ENCODE results near the gene PCNT. TPM values are rescaled to one million over a fixed set of nuclear protein-coding genes. Genes with fewer than 3 reads are reported as not detected.

Gene PCNT
- polyA plus RNA-seq, 1 donor from 2014 or later = 28.2 TPM

DNA sequence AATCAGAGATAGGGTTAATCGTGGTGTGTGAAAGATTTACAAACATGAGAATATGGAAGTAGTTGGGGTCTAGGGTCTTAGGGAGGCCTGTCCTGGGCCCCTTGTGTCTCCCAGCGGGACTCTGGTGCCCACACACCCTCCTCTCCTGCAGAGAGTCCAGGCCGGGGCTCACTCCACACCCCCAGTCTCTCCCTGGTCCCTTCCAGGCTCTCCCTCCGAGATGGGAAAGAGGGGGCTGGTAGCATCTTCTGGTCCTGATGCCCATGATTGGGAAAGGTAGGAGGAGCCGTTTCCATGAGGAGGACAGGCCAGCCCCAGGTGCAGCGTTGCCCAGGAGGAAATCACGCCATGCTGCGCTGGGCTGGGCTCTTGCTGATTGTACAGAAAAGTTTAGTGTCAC is 26.6 kb downstream of the PCNT start:
- no peaks in the 10 kb centered on the region for H3K36me3 ChIP-seq (ENCODE audit: insufficient read depth, low read length)
- TF ChIP-seq SMC3 (conservative IDR thresholded peaks at IDR 0.05; ENCODE audit: poor library complexity) (no peak), MXI1 (conservative IDR thresholded peaks at IDR 0.05; ENCODE audit: poor library complexity, severe bottlenecking) (no peak), TAF1 (IDR thresholded peaks at IDR 0.05; ENCODE audit: low read depth) (no peak), EP300 (conservative IDR thresholded peaks at IDR 0.05; ENCODE audit: poor library complexity, severe bottlenecking) (no peak), POLR2AphosphoS5 (IDR thresholded peaks at IDR 0.05) (no peak)
- TF ChIP-seq, protein P1, sequence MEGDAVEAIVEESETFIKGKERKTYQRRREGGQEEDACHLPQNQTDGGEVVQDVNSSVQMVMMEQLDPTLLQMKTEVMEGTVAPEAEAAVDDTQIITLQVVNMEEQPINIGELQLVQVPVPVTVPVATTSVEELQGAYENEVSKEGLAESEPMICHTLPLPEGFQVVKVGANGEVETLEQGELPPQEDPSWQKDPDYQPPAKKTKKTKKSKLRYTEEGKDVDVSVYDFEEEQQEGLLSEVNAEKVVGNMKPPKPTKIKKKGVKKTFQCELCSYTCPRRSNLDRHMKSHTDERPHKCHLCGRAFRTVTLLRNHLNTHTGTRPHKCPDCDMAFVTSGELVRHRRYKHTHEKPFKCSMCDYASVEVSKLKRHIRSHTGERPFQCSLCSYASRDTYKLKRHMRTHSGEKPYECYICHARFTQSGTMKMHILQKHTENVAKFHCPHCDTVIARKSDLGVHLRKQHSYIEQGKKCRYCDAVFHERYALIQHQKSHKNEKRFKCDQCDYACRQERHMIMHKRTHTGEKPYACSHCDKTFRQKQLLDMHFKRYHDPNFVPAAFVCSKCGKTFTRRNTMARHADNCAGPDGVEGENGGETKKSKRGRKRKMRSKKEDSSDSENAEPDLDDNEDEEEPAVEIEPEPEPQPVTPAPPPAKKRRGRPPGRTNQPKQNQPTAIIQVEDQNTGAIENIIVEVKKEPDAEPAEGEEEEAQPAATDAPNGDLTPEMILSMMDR (IDR thresholded peaks at IDR 0.05; ENCODE audit: poor library complexity, severe bottlenecking) = no peak
- TF ChIP-seq, protein P2, sequence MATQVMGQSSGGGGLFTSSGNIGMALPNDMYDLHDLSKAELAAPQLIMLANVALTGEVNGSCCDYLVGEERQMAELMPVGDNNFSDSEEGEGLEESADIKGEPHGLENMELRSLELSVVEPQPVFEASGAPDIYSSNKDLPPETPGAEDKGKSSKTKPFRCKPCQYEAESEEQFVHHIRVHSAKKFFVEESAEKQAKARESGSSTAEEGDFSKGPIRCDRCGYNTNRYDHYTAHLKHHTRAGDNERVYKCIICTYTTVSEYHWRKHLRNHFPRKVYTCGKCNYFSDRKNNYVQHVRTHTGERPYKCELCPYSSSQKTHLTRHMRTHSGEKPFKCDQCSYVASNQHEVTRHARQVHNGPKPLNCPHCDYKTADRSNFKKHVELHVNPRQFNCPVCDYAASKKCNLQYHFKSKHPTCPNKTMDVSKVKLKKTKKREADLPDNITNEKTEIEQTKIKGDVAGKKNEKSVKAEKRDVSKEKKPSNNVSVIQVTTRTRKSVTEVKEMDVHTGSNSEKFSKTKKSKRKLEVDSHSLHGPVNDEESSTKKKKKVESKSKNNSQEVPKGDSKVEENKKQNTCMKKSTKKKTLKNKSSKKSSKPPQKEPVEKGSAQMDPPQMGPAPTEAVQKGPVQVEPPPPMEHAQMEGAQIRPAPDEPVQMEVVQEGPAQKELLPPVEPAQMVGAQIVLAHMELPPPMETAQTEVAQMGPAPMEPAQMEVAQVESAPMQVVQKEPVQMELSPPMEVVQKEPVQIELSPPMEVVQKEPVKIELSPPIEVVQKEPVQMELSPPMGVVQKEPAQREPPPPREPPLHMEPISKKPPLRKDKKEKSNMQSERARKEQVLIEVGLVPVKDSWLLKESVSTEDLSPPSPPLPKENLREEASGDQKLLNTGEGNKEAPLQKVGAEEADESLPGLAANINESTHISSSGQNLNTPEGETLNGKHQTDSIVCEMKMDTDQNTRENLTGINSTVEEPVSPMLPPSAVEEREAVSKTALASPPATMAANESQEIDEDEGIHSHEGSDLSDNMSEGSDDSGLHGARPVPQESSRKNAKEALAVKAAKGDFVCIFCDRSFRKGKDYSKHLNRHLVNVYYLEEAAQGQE (IDR thresholded peaks at IDR 0.05; ENCODE audit: borderline replicate concordance) = no peak
- no peaks in the 10 kb centered on the region for H4K20me1 ChIP-seq (ENCODE audit: insufficient read depth)

DNA sequence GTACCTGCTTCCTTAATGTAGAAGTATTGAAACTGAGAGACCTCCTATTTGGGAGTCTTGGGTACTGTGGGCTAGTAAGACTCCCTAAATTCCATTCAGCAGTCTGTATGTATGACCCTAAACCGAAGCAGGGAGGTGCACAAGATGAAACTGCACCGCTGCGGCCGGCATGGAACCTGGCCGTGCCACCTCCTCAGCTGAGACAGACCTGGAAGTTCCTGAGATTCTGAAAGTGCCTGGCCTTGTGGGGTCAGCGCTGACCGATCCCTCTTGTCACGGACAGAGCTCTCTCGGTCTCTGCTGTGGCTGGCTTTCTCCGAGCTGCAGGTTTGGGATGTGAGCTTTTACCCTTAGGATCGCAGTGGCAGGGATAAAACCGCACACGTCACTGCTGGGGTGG is 27.0 kb downstream of the PCNT start:
- no peak overlapping the region for H3K27ac ChIP-seq (ENCODE audit: low read length)
- no peaks in the 10 kb centered on the region for H4K20me1 ChIP-seq (ENCODE audit: insufficient read depth)
- no peak overlapping the region for H3K4me3 ChIP-seq (ENCODE audit: low read length)
- H3K4me2 ChIP-seq (ENCODE audit: low read length) = no peak overlapping the region
- no peaks in the 10 kb centered on the region for H3K36me3 ChIP-seq (ENCODE audit: insufficient read depth, low read length)
- no peak overlapping the region for H3K9ac ChIP-seq (ENCODE audit: low read length)
- TF ChIP-seq RAD21 (conservative IDR thresholded peaks at IDR 0.05) (no peak), EP300 (conservative IDR thresholded peaks at IDR 0.05; ENCODE audit: poor library complexity, severe bottlenecking) (no peak), SMC3 (conservative IDR thresholded peaks at IDR 0.05; ENCODE audit: poor library complexity) (no peak)
- H3K79me2 ChIP-seq (replicated peaks; ENCODE audit: insufficient read depth, low read length) = no peaks in the 10 kb centered on the region
- no peaks in the 10 kb centered on the region for H3F3A ChIP-seq (ENCODE audit: insufficient read depth, low read length, poor library complexity, severe bottlenecking)
- H2AFZ ChIP-seq (ENCODE audit: low read depth, low read length) = no peak overlapping the region
- H3K27me3 ChIP-seq (ENCODE audit: insufficient read depth, low read depth, low read length) = no peaks in the 10 kb centered on the region
- H3K9me2 ChIP-seq (ENCODE audit: insufficient read depth, low read length) = no peaks in the 10 kb centered on the region
- H3K9me3 ChIP-seq (ENCODE audit: low read length) = no peaks in the 10 kb centered on the region

More for the DNA sequence above, 26.6 kb downstream of the PCNT start:
- Histone ChIP-seq H3F3A (ENCODE audit: insufficient read depth, low read length, poor library complexity, severe bottlenecking) (no peaks in the 10 kb centered on the region), H3K27ac (ENCODE audit: low read length) (no peak overlapping the region), H3K27me3 (ENCODE audit: insufficient read depth, low read depth, low read length) (no peaks in the 10 kb centered on the region), H3K4me2 (ENCODE audit: low read length) (no peak overlapping the region), H3K79me2 (replicated peaks; ENCODE audit: insufficient read depth, low read length) (no peaks in the 10 kb centered on the region), H2AFZ (ENCODE audit: low read depth, low read length) (no peak overlapping the region), H3K4me3 (ENCODE audit: low read length) (no peak overlapping the region), H3K9ac (ENCODE audit: low read length) (no peak overlapping the region), H3K9me3 (ENCODE audit: low read length) (no peaks in the 10 kb centered on the region), H3K9me2 (ENCODE audit: insufficient read depth, low read length) (no peaks in the 10 kb centered on the region)

GRCh38 chr21:46351476-46352163 is 27.7 kb downstream of the PCNT start:
- H3K9me3 ChIP-seq (ENCODE audit: low read length) = no peaks in the 10 kb centered on the region
- no peaks in the 10 kb centered on the region for H3K79me2 ChIP-seq (replicated peaks; ENCODE audit: insufficient read depth, low read length)
- H3K36me3 ChIP-seq (ENCODE audit: insufficient read depth, low read length) = no peaks in the 10 kb centered on the region
- H3F3A ChIP-seq (ENCODE audit: insufficient read depth, low read length, poor library complexity, severe bottlenecking) = no peaks in the 10 kb centered on the region
- H3K4me3 ChIP-seq (ENCODE audit: low read length) = no peak overlapping the region
- H3K9ac ChIP-seq (ENCODE audit: low read length) = no peak overlapping the region
- TF ChIP-seq RAD21 (conservative IDR thresholded peaks at IDR 0.05) = no peak
- TF ChIP-seq MXI1 (conservative IDR thresholded peaks at IDR 0.05; ENCODE audit: poor library complexity, severe bottlenecking) = no peak
- TF ChIP-seq, protein P2 (IDR thresholded peaks at IDR 0.05; ENCODE audit: borderline replicate concordance) = no peak
- TF ChIP-seq EZH2 (IDR thresholded peaks at IDR 0.05; ENCODE audit: borderline replicate concordance, insufficient read depth, low read length, poor library complexity, severe bottlenecking) = no peak
- no peak for TF ChIP-seq POLR2AphosphoS5 (IDR thresholded peaks at IDR 0.05)
- TF ChIP-seq TAF1 (IDR thresholded peaks at IDR 0.05; ENCODE audit: low read depth) = no peak
- no peak for TF ChIP-seq EP300 (conservative IDR thresholded peaks at IDR 0.05; ENCODE audit: poor library complexity, severe bottlenecking)
- TF ChIP-seq SMC3 (conservative IDR thresholded peaks at IDR 0.05; ENCODE audit: poor library complexity) = no peak
- TF ChIP-seq, protein P1 (IDR thresholded peaks at IDR 0.05; ENCODE audit: poor library complexity, severe bottlenecking) = no peak
- H3K9me2 ChIP-seq (ENCODE audit: insufficient read depth, low read length) = no peaks in the 10 kb centered on the region
- H3K27me3 ChIP-seq (ENCODE audit: insufficient read depth, low read depth, low read length) = no peaks in the 10 kb centered on the region
- no peak overlapping the region for H3K27ac ChIP-seq (ENCODE audit: low read length)
- no peak overlapping the region for H3K4me2 ChIP-seq (ENCODE audit: low read length)
- H4K20me1 ChIP-seq (ENCODE audit: insufficient read depth) = no peaks in the 10 kb centered on the region
- H2AFZ ChIP-seq (ENCODE audit: low read depth, low read length) = no peak overlapping the region
